GM18505 (cell line): ENCODE measurements around the gene CTNNA2.

Experiments used
- ATAC-seq: cut with Tn5 transposase; IDR thresholded peaks from one replicate; pipeline ENCODE4 v1.9.1; 2021; ENCODE audit not compliant: unreplicated experiment
- POLR2A ChIP-seq: IDR thresholded peaks from 4 replicates; pipeline ENCODE4 v1.6.1; 2011; ENCODE audit warnings: borderline replicate concordance; ENCODE audit not compliant: insufficient read depth, insufficient read length; ENCODE audit errors: extremely low read depth

Gene CTNNA2

GRCh38 chr2:79757526-79757925 lies 244.7 kb downstream of the CTNNA2 start:
- no peak for TF ChIP-seq POLR2A
- no peak for ATAC-seq

- no peak for ATAC-seq
- no peak for TF ChIP-seq POLR2A
Measured at GRCh38 chr2:79758042-79758441, 245.2 kb downstream of the CTNNA2 start.

- TF ChIP-seq POLR2A: no peak
- no peak for ATAC-seq
Measured at GRCh38 chr2:79758749-79759282, 246.0 kb downstream of the CTNNA2 start.

GRCh38 chr2:79770926-79771325 lies 258.1 kb downstream of the CTNNA2 start:
- no peak for TF ChIP-seq POLR2A
- ATAC-seq: no peak

- TF ChIP-seq POLR2A: no peak
- no peak for ATAC-seq
Measured at GRCh38 chr2:79771493-79771892, 258.6 kb downstream of the CTNNA2 start.

GRCh38 chr2:79774016-79774415 lies 261.2 kb downstream of the CTNNA2 start:
- no peak for TF ChIP-seq POLR2A
- no peak for ATAC-seq

- no peak for TF ChIP-seq POLR2A
- ATAC-seq: no peak
Measured at GRCh38 chr2:79776461-79776860, 263.6 kb downstream of the CTNNA2 start.

- ATAC-seq: no peak
- no peak for TF ChIP-seq POLR2A
Measured at GRCh38 chr2:79780781-79781180, 267.9 kb downstream of the CTNNA2 start.

GRCh38 chr2:79782576-79783452 lies 270.0 kb downstream of the CTNNA2 start:
- no peak for TF ChIP-seq POLR2A
- ATAC-seq: no peak

GRCh38 chr2:79788952-79789651 lies 276.3 kb downstream of the CTNNA2 start:
- TF ChIP-seq POLR2A: no peak
- ATAC-seq: no peak

- ATAC-seq: no peak
- no peak for TF ChIP-seq POLR2A
Measured at GRCh38 chr2:79789811-79790210, 277.0 kb downstream of the CTNNA2 start.

- no peak for ATAC-seq
- TF ChIP-seq POLR2A: no peak
Measured at GRCh38 chr2:79792090-79792489, 279.2 kb downstream of the CTNNA2 start.

- no peak for TF ChIP-seq POLR2A
- ATAC-seq: no peak
Measured at GRCh38 chr2:79793006-79793405, 280.2 kb downstream of the CTNNA2 start.

GRCh38 chr2:79796641-79797040 lies 283.8 kb downstream of the CTNNA2 start:
- TF ChIP-seq POLR2A: no peak
- no peak for ATAC-seq
